HG03139 (cell line): ENCODE data around the gene PMF1.
"Not testable (repeated sequence)": the region's sequence is repeated elsewhere in the genome, so short reads cannot be mapped to it uniquely, and the experiment has no call there.

ENCODE experiments used
- ATAC-seq: cut with Tn5 transposase; IDR thresholded peaks from one replicate; pipeline ENCODE4 v1.9.1; 2021; ENCODE audit not compliant: unreplicated experiment

Gene PMF1

GRCh38 chr1:156195853-156196252, 17.0 kb upstream of the PMF1 start:
- no peak for ATAC-seq

DNA sequence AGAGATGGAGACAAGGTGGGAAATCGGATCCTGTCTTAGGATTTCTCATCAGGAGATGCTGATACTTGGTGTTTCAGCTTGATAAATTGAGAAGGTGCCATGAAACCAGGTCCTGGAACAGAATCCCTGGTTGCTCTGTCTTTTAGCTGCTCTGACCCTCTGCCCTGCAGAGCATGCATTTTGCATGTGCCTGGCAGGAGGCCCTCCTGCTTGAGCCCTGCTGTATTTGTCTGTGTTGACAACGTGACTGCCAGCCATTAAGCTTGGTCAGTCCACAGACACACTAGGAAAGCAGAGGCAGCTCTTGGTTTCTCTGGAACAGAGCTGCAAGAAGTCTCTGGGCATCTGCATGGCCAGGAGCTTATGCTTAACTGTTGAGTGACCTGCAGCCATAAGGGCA, 16.4 kb upstream of the PMF1 start:
- ATAC-seq = no peak

- no peak for ATAC-seq
Observed at GRCh38 chr1:156198831-156199349, 13.9 kb upstream of the PMF1 start.

- no peak for ATAC-seq
Observed at GRCh38 chr1:156200044-156200443, 12.8 kb upstream of the PMF1 start.

GRCh38 chr1:156203331-156203730, 9.5 kb upstream of the PMF1 start:
- ATAC-seq = no peak

- ATAC-seq = no peak
Observed at GRCh38 chr1:156204686-156205085, 8.1 kb upstream of the PMF1 start.

- no peak for ATAC-seq
Observed at GRCh38 chr1:156211243-156211642, 1.6 kb upstream of the PMF1 start.

DNA sequence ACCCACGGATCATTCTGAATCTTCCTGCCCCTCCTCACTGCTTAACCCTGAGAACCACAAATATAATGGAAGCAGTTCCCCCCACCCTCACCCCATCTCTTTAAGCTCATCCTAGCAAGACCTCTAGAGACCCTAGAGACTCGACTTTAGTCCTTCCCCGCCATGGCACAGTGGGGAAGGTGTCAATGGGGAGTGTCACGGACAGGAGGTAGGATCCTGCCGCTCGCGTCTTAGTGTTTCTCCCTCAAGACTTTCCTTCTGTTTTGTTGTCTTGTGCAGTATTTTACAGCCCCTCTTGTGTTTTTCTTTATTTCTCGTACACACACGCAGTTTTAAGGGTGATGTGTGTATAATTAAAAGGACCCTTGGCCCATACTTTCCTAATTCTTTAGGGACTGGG, 677 bp upstream of the PMF1 start:
- ATAC-seq = no peak

GRCh38 chr1:156213644-156213966, 798 bp downstream of the PMF1 start:
- no peak for ATAC-seq

GRCh38 chr1:156214024-156214748, 1.4 kb downstream of the PMF1 start:
- ATAC-seq = no peak

GRCh38 chr1:156216361-156217086, 3.7 kb downstream of the PMF1 start:
- ATAC-seq = not testable (repeated sequence)

DNA sequence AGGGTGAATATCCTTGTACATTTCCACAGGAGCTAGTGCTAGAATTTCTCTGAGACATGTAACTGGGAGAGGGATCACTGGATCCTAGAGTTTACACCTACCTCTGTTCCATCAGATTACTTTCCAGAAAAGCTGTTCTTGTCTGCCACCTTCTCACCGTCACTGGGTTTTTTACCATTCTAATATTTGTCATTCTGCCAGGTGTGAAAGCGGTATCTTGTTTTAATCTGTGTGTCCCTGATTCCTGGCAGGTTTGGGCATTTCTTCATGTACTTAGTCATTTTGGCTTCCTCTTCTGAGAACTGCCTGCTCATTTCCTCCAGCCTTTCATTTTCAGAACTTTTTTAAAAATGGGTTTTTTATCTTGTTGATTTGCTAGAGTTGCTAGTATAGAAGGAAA, 5.1 kb downstream of the PMF1 start:
- no peak for ATAC-seq

DNA sequence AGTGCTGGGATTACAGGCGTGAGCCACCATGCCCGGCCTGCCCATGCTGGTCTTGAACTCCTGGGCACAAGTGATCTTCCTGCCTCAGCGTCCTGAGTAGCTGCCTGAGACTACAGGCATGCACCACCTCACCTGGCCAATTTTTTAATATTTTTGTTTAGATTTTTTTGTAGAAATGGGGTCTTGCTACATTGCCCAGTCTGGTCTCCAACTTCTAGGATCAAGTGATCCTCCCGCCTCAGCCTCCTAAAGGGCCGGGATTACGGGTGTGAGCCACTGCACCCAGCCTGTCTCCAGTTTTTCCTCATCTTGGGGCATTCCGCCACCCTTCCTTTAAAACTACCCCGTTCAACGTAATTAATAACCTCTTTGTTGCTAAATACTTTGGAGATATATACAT, 7.4 kb downstream of the PMF1 start:
- no peak for ATAC-seq

DNA sequence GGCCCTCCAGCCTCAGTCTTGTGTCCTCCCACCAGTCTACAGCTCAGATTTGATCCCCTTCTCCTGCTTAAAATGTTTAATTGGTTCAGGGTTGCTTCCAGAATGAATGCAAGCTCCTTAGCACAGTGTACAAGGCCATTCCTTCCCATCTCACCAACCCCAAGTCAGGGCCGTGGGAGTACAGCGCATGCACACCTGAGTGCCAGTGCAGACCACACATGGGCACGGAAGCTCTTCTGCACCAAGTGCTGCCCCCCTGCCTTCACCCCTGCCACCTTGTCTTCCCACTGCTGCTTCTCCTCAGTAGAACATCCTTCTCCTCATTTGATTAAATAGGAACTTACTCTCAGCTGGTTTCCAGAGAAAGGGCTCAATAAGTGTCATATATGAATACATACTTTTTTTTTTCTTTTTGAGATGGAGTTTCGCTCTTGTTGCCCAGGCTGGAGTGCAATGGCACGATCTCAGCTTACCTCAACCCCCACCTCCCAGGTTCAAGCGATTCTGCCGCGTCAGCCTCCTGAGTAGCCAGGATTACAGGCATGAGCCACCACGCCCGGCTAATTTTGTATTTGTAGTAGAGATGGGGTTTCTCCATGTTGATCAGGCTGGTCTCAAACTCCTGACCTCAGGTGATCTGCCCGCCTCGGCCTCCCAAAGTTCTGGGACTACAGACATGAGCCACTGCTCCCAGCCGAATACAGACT, 9.3 kb downstream of the PMF1 start:
- no peak for ATAC-seq

DNA sequence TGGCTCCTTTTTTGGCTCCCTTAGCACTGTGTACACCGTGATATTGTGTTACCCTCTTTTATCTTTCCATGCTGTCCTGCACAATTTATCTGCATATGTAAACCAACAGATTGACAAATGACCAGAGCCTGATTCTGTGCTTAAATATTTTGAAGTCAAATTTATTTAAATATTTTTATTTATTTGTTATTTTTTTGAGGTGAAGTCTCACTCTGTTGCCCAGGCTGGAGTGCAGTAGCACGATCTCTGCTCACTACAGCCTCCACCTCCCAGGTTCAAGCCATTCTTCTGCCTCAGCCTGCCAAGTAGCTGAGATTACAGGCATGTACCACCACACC, 12.8 kb downstream of the PMF1 start:
- ATAC-seq = no peak

DNA sequence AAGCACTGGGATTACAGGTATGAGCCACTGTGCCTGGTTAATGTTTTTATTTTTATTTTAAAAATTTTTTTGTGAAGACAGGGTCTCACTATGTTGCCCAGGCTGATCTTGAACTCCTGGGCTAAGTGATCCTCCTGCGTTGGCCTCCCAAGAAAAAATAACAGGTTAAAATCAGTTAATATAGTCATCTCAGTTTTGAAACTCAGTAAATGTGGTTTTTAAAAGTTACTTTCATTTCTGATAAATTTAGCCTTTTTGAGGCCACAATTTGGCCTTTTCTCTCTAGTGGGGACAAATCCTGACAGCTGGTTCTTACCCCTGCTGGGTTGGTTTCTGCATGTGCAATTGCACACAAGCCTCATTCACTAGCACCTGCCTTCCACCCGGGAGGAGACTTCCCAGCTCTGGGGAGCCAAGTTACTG, 13.3 kb downstream of the PMF1 start:
- ATAC-seq = peak; percentile 51

DNA sequence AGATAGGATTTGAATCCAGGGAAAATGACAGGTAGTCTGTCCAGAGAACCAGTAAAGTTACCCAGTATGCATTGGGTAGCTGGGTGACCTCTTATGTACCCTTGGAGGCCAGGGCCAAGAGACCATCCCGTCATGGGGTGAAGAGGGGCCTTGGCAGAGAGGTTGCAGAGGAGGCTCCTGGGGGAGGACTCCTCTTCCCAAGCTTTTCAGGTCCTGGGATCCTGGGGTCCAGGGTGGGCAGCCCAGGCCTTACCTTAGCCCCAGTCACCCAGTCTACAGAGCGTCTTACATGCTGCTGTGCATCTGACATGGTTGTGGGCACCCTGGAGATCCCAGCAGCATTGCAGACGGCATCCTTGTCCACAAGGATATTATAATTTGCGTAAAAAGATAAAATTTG, 14.0 kb downstream of the PMF1 start:
- ATAC-seq = no peak

DNA sequence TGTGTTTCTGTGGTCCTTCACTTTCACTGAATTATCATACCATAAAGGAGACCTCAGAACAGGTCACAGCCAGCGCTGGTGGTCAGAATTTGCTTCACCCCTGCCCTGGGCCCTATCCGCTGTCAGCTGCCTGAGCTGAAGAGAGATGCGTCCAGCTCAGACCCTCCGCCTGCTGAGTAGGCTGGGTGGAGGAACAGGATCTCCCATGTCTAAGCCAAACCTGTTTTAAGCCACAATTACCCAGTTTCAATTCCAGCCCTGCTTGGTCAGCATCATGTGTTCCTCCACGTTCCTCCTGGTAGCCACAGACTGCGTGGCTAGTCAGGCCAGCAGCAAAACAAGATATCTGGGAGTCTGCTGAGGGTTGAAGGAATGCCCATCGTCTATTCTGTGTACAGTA, 15.7 kb downstream of the PMF1 start:
- no peak for ATAC-seq

DNA sequence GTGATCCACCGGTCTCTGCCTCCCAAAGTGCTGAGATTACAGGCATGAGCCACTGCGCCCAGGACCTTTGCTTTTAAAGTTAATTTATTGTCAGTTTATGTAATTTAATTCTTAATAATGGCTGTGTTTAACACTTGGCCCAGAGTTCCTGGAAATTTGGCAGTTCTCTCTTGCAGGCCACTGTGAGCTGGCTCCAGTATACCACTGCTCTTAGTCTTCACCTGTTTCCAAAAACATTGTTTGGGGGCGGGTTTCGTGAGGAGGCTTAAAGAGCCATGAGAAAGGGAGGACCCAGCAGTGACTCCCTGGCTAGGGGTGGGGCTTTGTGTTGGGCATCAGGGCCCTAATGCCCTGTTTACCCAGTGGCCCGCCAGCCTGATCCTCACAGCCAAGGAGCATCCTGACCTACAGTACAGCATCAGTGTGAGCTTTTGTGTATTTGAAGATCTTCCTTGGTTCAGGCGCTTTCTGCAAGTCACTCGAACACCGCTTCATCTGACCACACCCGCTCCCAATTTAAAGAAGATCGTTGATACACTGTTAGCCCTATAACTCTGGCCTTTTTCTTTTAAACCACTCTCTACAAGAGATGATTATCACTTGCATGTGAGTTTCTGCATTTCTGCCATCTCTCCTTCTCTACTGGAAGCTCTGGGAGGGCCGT, 17.1 kb downstream of the PMF1 start:
- ATAC-seq = no peak

DNA sequence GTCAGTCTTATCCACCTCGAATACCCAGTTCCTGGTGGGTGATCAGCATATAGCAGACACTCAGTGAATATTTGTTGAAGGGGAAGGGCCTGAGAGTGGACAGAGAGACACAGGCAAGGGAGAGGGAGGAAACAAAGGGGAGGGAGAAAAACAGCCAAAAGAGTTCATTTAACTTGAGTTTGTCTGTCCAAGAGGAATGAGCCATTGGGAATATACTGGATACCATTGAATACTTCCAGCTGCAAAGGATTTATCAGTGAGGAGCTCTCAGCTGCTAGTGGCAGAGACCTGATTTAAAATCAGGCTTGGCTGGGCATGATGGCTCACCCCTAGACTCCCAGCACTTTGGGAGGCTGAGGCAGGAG, 17.6 kb downstream of the PMF1 start:
- ATAC-seq = no peak

DNA sequence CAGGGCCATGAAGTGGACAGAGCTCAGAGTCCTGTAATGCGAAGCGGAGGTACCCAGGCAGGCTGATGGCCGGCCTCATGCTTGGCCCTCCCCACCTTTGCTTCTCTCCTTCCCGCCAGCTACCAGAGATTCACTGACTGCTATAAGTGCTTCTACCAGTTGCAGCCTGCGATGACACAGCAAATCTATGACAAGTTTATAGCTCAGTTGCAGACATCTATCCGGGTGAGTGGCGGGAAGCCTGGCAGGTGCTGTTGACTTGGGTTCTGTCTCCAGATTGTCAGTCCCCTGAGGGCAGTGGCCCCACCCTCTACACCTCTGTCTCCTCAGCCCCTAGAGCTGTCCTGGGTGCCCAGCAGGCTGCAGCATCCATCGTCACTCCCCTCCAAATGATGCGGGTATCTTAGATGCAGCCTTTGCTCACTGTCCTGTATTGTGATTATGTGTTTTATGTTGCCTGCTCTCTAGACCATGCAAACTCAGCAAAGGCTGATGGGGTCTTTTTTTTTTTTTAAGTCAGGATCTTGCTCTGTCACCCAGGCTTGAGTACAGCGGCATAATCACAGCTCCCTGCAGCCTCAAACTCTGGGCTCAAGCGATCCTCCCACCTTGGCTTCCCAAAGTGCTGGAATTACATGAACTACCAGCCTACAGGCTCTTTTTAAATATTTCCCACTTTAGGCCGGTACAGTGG, 19.5 kb downstream of the PMF1 start:
- no peak for ATAC-seq
